Measurements from ENCODE around the gene MBD3L3.

GRCh38 chr19:7069042-7069903 lies 10.8 kb upstream of the MBD3L3 start, which contains the start of gene ZNF557:
- TF ChIP-seq POLR2A (IDR thresholded peaks at IDR 0.05; ENCODE audit: low read length), result peak; percentile 82
- TF ChIP-seq GATA1 (IDR thresholded peaks at IDR 0.05; ENCODE audit: low read depth, low read length), result no peak

All from erythroblast (primary cell).